GM12878 (cell line): ENCODE data around the gene BCAP31. TPM values are rescaled to one million over a fixed set of nuclear protein-coding genes. Genes with fewer than 3 reads are reported as not detected.

ENCODE experiments used
- ATAC-seq: fragments of 200-7000 bp; cut with Tn5 transposase; 3 replicates; pipeline ENCODE4 v1.9.1; 2020; ENCODE audit warnings: mild to moderate bottlenecking, moderate library complexity
- BruUV-seq: library from RNA; stranded (reverse); fragments of 400-500 nt; replicated peaks from 2 replicates; lab custom pipeline; 2021; lab: Mats Ljungman, UMichigan
- CTCF ChIA-PET: fragments of 300-600 bp; sonication (Branson Sonifier 250); formaldehyde crosslinking; extraction: SDS; loops from one replicate; lab custom pipeline; 2021; ENCODE audit warnings: inconsistent platforms; lab: Yijun Ruan, JAX
- POLR2A ChIA-PET: fragments of 350-600 bp; formaldehyde crosslinking; extraction: SDS; loops from one replicate; lab custom pipeline; 2021; ENCODE audit warnings: inconsistent platforms; lab: Charles Lee
- RAD21 ChIA-PET: fragments of 300-600 bp; sonication (Branson Sonifier 250); formaldehyde crosslinking; loops from one replicate; lab custom pipeline; 2023; ENCODE audit warnings: antibody characterized with exemption; ENCODE audit not compliant: unreplicated experiment; lab: Charles Lee
- SMC1A ChIA-PET: fragments of 300-600 bp; sonication (Branson Sonifier 250); formaldehyde crosslinking; loops from one replicate; lab custom pipeline; 2023; ENCODE audit not compliant: unreplicated experiment, uncharacterized antibody; lab: Charles Lee
- DNase-seq: peaks from one replicate; pipeline ENCODE4 v3.0.0-alpha.2; 2011; ENCODE audit warnings: low read depth, low spot score
- FAIRE-seq: peaks from 3 replicates; lab custom pipeline; 2011; peaks lifted over from hg19 to GRCh38; lab: Jason Lieb, UNC
- H2AFZ ChIP-seq: 2 replicates; pipeline ENCODE4 v1.6.0; 2011; ENCODE audit warnings: low read depth, low read length, control low read depth; ENCODE audit not compliant: control insufficient read depth
- H3K27ac ChIP-seq: 2 replicates; pipeline ENCODE4 v1.5.1; 2011; ENCODE audit warnings: control low read depth; ENCODE audit not compliant: control insufficient read depth, insufficient read depth
- H3K27me3 ChIP-seq, 2 experiments: replicated peaks in 1 of 2; 2 replicates each; pipeline versions ENCODE4 v1.6.0 to v1.6.1; 2011; ENCODE audit warnings: low read length in 1 of 2; ENCODE audit not compliant: control insufficient read depth in 2 of 2, insufficient read depth in 2 of 2
- H3K36me3 ChIP-seq, 2 experiments: 2 replicates each; pipeline ENCODE4 v1.5.1; 2011; ENCODE audit warnings: low read length in 1 of 2; ENCODE audit not compliant: control insufficient read depth in 2 of 2, insufficient read depth in 2 of 2
- H3K4me1 ChIP-seq: 2 replicates; pipeline ENCODE4 v1.6.1; 2011; ENCODE audit warnings: mild to moderate bottlenecking, low read length, moderate library complexity, mixed read lengths; ENCODE audit not compliant: control insufficient read depth, insufficient read depth
- H3K4me2 ChIP-seq: 2 replicates; pipeline ENCODE4 v1.6.0; 2011; ENCODE audit warnings: control low read depth; ENCODE audit not compliant: control insufficient read depth, insufficient read depth
- H3K4me3 ChIP-seq: fragments of 200-600 bp; sonication (generic); 2 replicates; pipeline ENCODE4 v1.5.1; 2016
- H3K79me2 ChIP-seq: 2 replicates; pipeline ENCODE4 v1.6.0; 2011; ENCODE audit warnings: low read length; ENCODE audit not compliant: control insufficient read depth, insufficient read depth
- H3K9ac ChIP-seq: 2 replicates; pipeline ENCODE4 v1.8.0; 2011; ENCODE audit warnings: low read length, control low read depth, mixed read lengths; ENCODE audit not compliant: control insufficient read depth, insufficient read depth
- H3K9me3 ChIP-seq: replicated peaks from 3 replicates; pipeline ENCODE4 v1.5.1; 2011; ENCODE audit warnings: mild to moderate bottlenecking, low read length; ENCODE audit not compliant: control insufficient read depth, insufficient read depth
- H4K20me1 ChIP-seq: 2 replicates; pipeline ENCODE4 v1.6.0; 2011; ENCODE audit not compliant: control insufficient read depth, insufficient read depth
- BHLHE40 ChIP-seq, 2 experiments: fragments of 450-650 bp in 1 of 2; IDR thresholded peaks; 2 replicates each; pipeline ENCODE4 v1.6.1; 2011 to 2017; ENCODE audit warnings: low read depth in 2 of 2, borderline replicate concordance in 1 of 2, improper control_type of control experiment in 1 of 2, low read length in 1 of 2, mild to moderate bottlenecking in 1 of 2
- CHD2 ChIP-seq: IDR thresholded peaks from 2 replicates; pipeline ENCODE4 v1.6.1; 2011; ENCODE audit warnings: low read depth, low read length, improper control_type of control experiment, borderline replicate concordance
- MYB ChIP-seq: fragments of 150-350 bp; IDR thresholded peaks from 2 replicates; pipeline ENCODE4 v1.6.1; 2014; ENCODE audit warnings: mild to moderate bottlenecking, low read depth, low read length, borderline replicate concordance
- NBN ChIP-seq: fragments of 450-650 bp; IDR thresholded peaks from 2 replicates; pipeline ENCODE4 v1.6.1; 2016
- NFYB ChIP-seq: IDR thresholded peaks from 2 replicates; pipeline ENCODE4 v1.6.1; 2011; ENCODE audit warnings: low read depth, mild to moderate bottlenecking, low read length, improper control_type of control experiment, moderate library complexity; ENCODE audit not compliant: insufficient read depth
- NRF1 ChIP-seq: conservative IDR thresholded peaks from 2 replicates; pipeline ENCODE4 v1.6.1; 2011; ENCODE audit warnings: mild to moderate bottlenecking, low read depth, low read length, improper control_type of control experiment
- PKNOX1 ChIP-seq: fragments of 450-650 bp; IDR thresholded peaks from 2 replicates; pipeline ENCODE4 v1.6.1; 2016; ENCODE audit warnings: mild to moderate bottlenecking
- PML ChIP-seq: IDR thresholded peaks from 2 replicates; pipeline ENCODE4 v1.6.1; 2012; ENCODE audit warnings: low read length, inconsistent platforms
- RELB ChIP-seq: fragments of 450-650 bp; IDR thresholded peaks from 2 replicates; pipeline ENCODE4 v1.6.1; 2017; ENCODE audit warnings: low read depth, mild to moderate bottlenecking, moderate library complexity
- REST ChIP-seq: IDR thresholded peaks from 2 replicates; pipeline ENCODE4 v1.6.1; 2012; ENCODE audit warnings: mild to moderate bottlenecking, low read depth, low read length
- SREBF1 ChIP-seq: IDR thresholded peaks from 2 replicates; pipeline ENCODE4 v1.6.1; 2012; ENCODE audit warnings: mild to moderate bottlenecking, low read length
- ZZZ3 ChIP-seq: IDR thresholded peaks from 2 replicates; pipeline ENCODE4 v1.6.1; 2011; ENCODE audit warnings: low read depth; ENCODE audit not compliant: control insufficient read depth, insufficient read length
- WGBS: methylation state at CpG from one replicate; pipeline ENCODE4 v1.1.6; 2016; ENCODE audit warnings: low lambda C conversion rate; ENCODE audit not compliant: insufficient replicate concordance, insufficient coverage; ENCODE audit errors: missing lambda C conversion rate; 5-methylcytosine and 5-hydroxymethylcytosine counted together
- in situ Hi-C: fragments of 300-500 bp; cut with MboI; formaldehyde crosslinking; loops from 9 replicates; pipeline ENCODE4 v1.14.3; 2018; ENCODE audit warnings: mixed read lengths
- intact Hi-C: fragments of 100-400 bp; cut with micrococcal nuclease; formaldehyde crosslinking; loops from one replicate; pipeline ENCODE4 v1.14.2; 2022; ENCODE audit not compliant: unreplicated experiment
- polyA plus RNA-seq, 11 experiments: library from polyadenylated mRNA; depleted of rRNA in 4 of 11; unstranded in 6 of 11; stranded (reverse) in 5 of 11; fragments of >200 nt; fragmentation: Nextera tagmentation in 4 of 11; fragmentation: Illumina TruSeq in 1 of 11; extraction: Ambion mirVana in 4 of 11; extraction: Trizol in 1 of 11; gene quantifications; 1 replicate in 1 of 11; 2 replicates in 10 of 11; pipeline versions ENCODE4 v1.2.1 to v1.2.3, GENCODE V29; 2011 to 2016; ENCODE audit warnings: inconsistent platforms in 2 of 11, missing spikeins in 2 of 11, low read depth in 1 of 11
- total RNA-seq, 4 experiments: library from RNA; depleted of rRNA in 3 of 4; stranded (reverse); fragments of >200 nt in 3 of 4; fragmentation: Illumina TruSeq in 1 of 4; extraction: Trizol in 1 of 4; gene quantifications; 2 replicates each; pipeline versions ENCODE4 v1.2.1 to v1.2.3, GENCODE V29; 2013 to 2021

BCAP31 gene
- total and polyA plus RNA-seq, 10 of the 15 experiments (the other 5 are each of a cell fraction or from before 2014, with no cell fraction given) = 63.1 to 246 (median 95.6) TPM

GRCh38 chrX:153670748-153671588 is 53.2 kb downstream of the BCAP31 start (continued):
- no peak for TF ChIP-seq REST

GRCh38 chrX:153669901-153670731 is 54.1 kb downstream of the BCAP31 start:
- intact Hi-C loops = loop anchor here (2.0 to 5.0 kb wide), 3 partner anchors 58 to 711 kb away; no protein-coding TSS in a partner anchor
- Histone ChIP-seq H3K36me3 (no peaks in the 10 kb centered on the region), H3K27me3 (no peaks in the 10 kb centered on the region), H3K9me3 (no peaks in the 10 kb centered on the region; the same call in 2 of the 3 replicates), H3K9ac (no peak overlapping the region), H3K4me1 (no peaks in the 10 kb centered on the region), H3K27ac (no peak overlapping the region), H3K79me2 (no peaks in the 10 kb centered on the region), H3K4me2 (no peak overlapping the region), H3K4me3 (no peak overlapping the region), H2AFZ (no peak overlapping the region), H4K20me1 (no peaks in the 10 kb centered on the region)
- DNase-seq (no peak), FAIRE-seq (no peak), ATAC-seq (no peak)
- ChIA-PET CTCF (interaction anchor here (0.6 to 4.5 kb wide), 6 partner anchors 11 to 812 kb away, joined by 3 to 28 read pairs (median 8); no protein-coding TSS in a partner anchor), POLR2A (no interaction called here), RAD21 (no interaction called here), SMC1A (no interaction called here)
- WGBS = 39% methylated on average over 19 of the region's 23 CpGs
- in situ Hi-C loops = loop anchor here (5.0 to 10.0 kb wide), 2 partner anchors 65 to 723 kb away; no protein-coding TSS in a partner anchor
- BruUV-seq = no TSS peak
- TF ChIP-seq ZZZ3 (no peak), PML (no peak), BHLHE40 (IDR thresholded peaks at IDR 0.05; ENCODE audit: borderline replicate concordance in 1 of 2, low read depth in 2 of 2, low read length in 1 of 2) (no peak), PKNOX1 (no peak), NRF1 (no peak), CHD2 (no peak), NBN (no peak), MYB (no peak), RELB (no peak), SREBF1 (no peak), NFYB (no peak)
